Bronchial epithelial cell (primary cell): ENCODE data around the gene CACNB4. TPM values are rescaled to one million over a fixed set of nuclear protein-coding genes. Genes with fewer than 3 reads are reported as not detected.

Experiments used
- DNase-seq: peaks from one replicate; pipeline ENCODE4 v3.0.0-alpha.2; 2010; ENCODE audit warnings: low read depth
- FAIRE-seq: peaks from 2 replicates; lab custom pipeline; 2011; peaks lifted over from hg19 to GRCh38; lab: Jason Lieb, UNC
- H3K27me3 ChIP-seq: 2 replicates; pipeline ENCODE4 v1.5.1; 2011; ENCODE audit warnings: low read length; ENCODE audit not compliant: control insufficient read depth, insufficient read depth
- H3K36me3 ChIP-seq: 2 replicates; pipeline ENCODE4 v1.5.1; 2011; ENCODE audit warnings: low read length; ENCODE audit not compliant: control insufficient read depth, insufficient read depth
- H3K4me3 ChIP-seq: 2 replicates; pipeline ENCODE4 v1.5.1; 2011; ENCODE audit warnings: mild to moderate bottlenecking, low read depth, low read length, control low read depth
- CTCF ChIP-seq: IDR thresholded peaks from 2 replicates; pipeline ENCODE4 v1.5.1; 2011; ENCODE audit warnings: mild to moderate bottlenecking, moderate library complexity, low read length, control low read depth, inconsistent platforms; ENCODE audit not compliant: insufficient read depth, severe bottlenecking
- total RNA-seq: library from RNA; depleted of rRNA; stranded (reverse); fragments of >200 nt; gene quantifications from 2 replicates; pipeline ENCODE4 v1.2.1, GENCODE V29; 2014

CACNB4 gene
- total RNA-seq, 1 donor from 2014 or later, result 0.53 TPM

GRCh38 chr2:151937966-151938365 is 160.9 kb downstream of the CACNB4 start:
- DNase-seq, result no peak
- FAIRE-seq, result no peak
- Histone ChIP-seq H3K27me3 (no peaks in the 10 kb centered on the region), H3K36me3 (no peaks in the 10 kb centered on the region), H3K4me3 (no peak overlapping the region)
- no peak for TF ChIP-seq CTCF

GRCh38 chr2:151936626-151937025 is 162.2 kb downstream of the CACNB4 start:
- FAIRE-seq (no peak), DNase-seq (no peak)
- no peaks in the 10 kb centered on the region for H3K36me3 ChIP-seq
- H3K27me3 ChIP-seq, result no peaks in the 10 kb centered on the region
- no peak for TF ChIP-seq CTCF
- no peak overlapping the region for H3K4me3 ChIP-seq

GRCh38 chr2:151933266-151933804 is 165.5 kb downstream of the CACNB4 start:
- Histone ChIP-seq H3K27me3 (no peaks in the 10 kb centered on the region), H3K4me3 (no peak overlapping the region), H3K36me3 (no peaks in the 10 kb centered on the region)
- TF ChIP-seq CTCF, result no peak
- FAIRE-seq (no peak), DNase-seq (no peak)

- TF ChIP-seq CTCF, result no peak
- Histone ChIP-seq H3K36me3 (no peaks in the 10 kb centered on the region), H3K4me3 (no peak overlapping the region), H3K27me3 (no peaks in the 10 kb centered on the region)
- DNase-seq, result no peak
- FAIRE-seq, result no peak
These were observed 167.1 kb downstream of the CACNB4 start for GRCh38 chr2:151931756-151932155.

GRCh38 chr2:151931030-151931611 is 167.7 kb downstream of the CACNB4 start:
- peak; percentile 25 for DNase-seq
- no peak overlapping the region for H3K4me3 ChIP-seq
- H3K36me3 ChIP-seq, result no peaks in the 10 kb centered on the region
- no peaks in the 10 kb centered on the region for H3K27me3 ChIP-seq
- TF ChIP-seq CTCF, result no peak
- FAIRE-seq, result no peak

- DNase-seq (no peak), FAIRE-seq (no peak)
- no peak for TF ChIP-seq CTCF
- Histone ChIP-seq H3K4me3 (no peak overlapping the region), H3K36me3 (no peaks in the 10 kb centered on the region), H3K27me3 (no peaks in the 10 kb centered on the region)
These were observed 168.8 kb downstream of the CACNB4 start for GRCh38 chr2:151930042-151930441.
